ENCODE data around the gene EYA2. TPM values are rescaled to one million over a fixed set of nuclear protein-coding genes. Genes with fewer than 3 reads are reported as not detected.
A peak's percentile ranks its signal among the peaks of the same experiment; 100 is the strongest.

EYA2 gene
- polyA plus RNA-seq, 1 donor (not counting 4 experiments of a cell fraction or from before 2014, with no cell fraction given), result not detected

DNA sequence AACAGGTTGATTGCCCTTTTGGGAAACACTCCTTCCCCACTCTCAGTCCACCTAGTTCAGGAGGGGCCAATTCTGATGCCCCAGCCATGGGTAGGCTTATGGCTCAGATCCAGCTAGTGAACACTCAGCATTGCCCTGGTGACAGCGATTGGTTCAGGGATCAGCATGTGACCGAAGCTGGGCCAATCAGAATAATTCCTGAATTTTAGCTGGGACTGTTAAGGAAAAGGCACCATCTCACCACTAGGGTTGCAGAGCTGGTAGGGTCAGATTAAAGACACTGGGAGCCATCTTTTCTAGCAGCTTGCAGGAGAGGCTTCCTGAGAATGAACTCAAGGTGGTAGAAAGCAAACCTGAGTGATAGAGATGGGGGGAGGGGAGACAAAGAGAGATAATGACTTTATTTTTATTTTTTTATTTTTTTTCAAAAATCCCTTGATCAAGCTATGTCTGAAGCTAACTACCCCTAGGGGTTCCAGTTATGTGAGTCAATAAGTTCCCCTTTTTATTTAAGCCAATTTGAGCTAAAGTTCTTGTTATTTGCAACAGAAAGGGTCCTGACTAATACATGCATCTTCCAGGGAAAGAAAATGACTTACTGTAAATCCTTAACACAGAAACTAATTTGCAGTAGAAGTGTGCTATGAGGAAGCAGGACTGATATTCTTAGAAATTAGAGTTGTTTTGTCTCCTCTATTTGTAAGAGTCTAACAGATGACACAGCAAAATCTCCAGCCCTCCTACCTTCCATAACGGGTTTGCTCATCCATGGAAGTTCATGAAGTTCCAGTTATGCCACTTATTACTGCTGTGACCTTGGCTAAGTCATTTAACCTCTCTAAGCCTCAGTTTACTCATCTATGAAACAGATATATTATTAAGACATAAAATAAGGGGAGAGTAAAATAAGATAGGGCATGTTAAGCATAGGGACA, 44.7 kb downstream of the EYA2 start:
- dilution Hi-C loops (cut with MboI; ENCODE audit: extremely low pct_ligation_motif_present, low sequenced_read_pairs), result no loop called here
- Histone ChIP-seq H3K9ac (ENCODE audit: control insufficient read depth, extremely low read depth, insufficient read depth, low read length) (no peak overlapping the region), H3K9me1 (ENCODE audit: control insufficient read depth, extremely low read depth, insufficient read depth, low read length) (no peaks in the 10 kb centered on the region), H2AFZ (ENCODE audit: control insufficient read depth, low read length) (no peak overlapping the region), H3K79me2 (ENCODE audit: control insufficient read depth, insufficient read depth, low read length) (no peaks in the 10 kb centered on the region), H3K9me3 (ENCODE audit: control insufficient read depth, low read depth, low read length) (no peaks in the 10 kb centered on the region), H3K4me2 (ENCODE audit: control insufficient read depth, extremely low read depth, insufficient read depth, low read depth, low read length) (no peak overlapping the region), H3K4me3 (ENCODE audit: control insufficient read depth in 2 of 3, extremely low read depth in 1 of 3, insufficient read depth in 2 of 3, low read depth in 1 of 3, low read length in 3 of 3) (no peak overlapping the region), H3K36me3 (ENCODE audit: control insufficient read depth in 2 of 2, extremely low read depth in 1 of 2, insufficient read depth in 2 of 2, low read length in 2 of 2) (no peaks in the 10 kb centered on the region), H4K20me1 (ENCODE audit: control insufficient read depth, extremely low read depth, insufficient read depth, low read length) (no peaks in the 10 kb centered on the region), H3K27ac (ENCODE audit: control insufficient read depth, insufficient read depth, low read length) (no peak overlapping the region), H3K4me1 (ENCODE audit: control insufficient read depth, extremely low read depth, insufficient read depth, low read length) (no peaks in the 10 kb centered on the region), H3K27me3 (ENCODE audit: control insufficient read depth, extremely low read depth, insufficient read depth, low read length) (no peaks in the 10 kb centered on the region)
- TF ChIP-seq EZH2 (IDR thresholded peaks at IDR 0.05; ENCODE audit: low read length), result no peak
- TF ChIP-seq, protein P1, sequence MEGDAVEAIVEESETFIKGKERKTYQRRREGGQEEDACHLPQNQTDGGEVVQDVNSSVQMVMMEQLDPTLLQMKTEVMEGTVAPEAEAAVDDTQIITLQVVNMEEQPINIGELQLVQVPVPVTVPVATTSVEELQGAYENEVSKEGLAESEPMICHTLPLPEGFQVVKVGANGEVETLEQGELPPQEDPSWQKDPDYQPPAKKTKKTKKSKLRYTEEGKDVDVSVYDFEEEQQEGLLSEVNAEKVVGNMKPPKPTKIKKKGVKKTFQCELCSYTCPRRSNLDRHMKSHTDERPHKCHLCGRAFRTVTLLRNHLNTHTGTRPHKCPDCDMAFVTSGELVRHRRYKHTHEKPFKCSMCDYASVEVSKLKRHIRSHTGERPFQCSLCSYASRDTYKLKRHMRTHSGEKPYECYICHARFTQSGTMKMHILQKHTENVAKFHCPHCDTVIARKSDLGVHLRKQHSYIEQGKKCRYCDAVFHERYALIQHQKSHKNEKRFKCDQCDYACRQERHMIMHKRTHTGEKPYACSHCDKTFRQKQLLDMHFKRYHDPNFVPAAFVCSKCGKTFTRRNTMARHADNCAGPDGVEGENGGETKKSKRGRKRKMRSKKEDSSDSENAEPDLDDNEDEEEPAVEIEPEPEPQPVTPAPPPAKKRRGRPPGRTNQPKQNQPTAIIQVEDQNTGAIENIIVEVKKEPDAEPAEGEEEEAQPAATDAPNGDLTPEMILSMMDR (optimal IDR thresholded peaks at IDR 0.05 in 1 of 3, IDR thresholded peaks at IDR 0.05 in 1 of 3, conservative IDR thresholded peaks at IDR 0.05 in 1 of 3; ENCODE audit: extremely low read depth in 1 of 3, insufficient read depth in 2 of 3, low read length in 3 of 3), result peak in 1 of 3 experiments; percentile 33
- DNase-seq (ENCODE audit: low read depth, low spot score) (no peak), FAIRE-seq (no peak)

DNA sequence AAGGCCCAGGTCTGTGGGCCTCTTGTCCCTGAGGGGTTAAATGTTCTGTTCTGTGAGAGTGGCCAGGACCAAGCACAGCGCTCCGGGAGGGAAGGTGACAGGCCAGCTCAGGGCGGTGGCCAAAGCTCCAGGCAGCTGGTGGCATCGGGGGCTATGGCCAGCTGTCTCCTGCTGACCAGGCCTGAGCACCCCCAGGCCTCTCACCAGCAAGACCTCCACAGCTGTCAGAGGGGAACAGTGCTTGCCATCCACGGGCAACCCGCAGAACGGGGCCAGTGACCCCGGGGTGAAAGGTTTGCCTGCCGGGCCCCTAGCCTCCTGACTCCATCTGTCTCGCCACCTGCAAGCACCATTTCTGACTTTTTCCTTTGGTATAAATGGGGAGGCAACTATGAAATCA, 46.0 kb downstream of the EYA2 start:
- H3K79me2 ChIP-seq (ENCODE audit: control insufficient read depth, insufficient read depth, low read length), result no peaks in the 10 kb centered on the region
- H3K9ac ChIP-seq (ENCODE audit: control insufficient read depth, extremely low read depth, insufficient read depth, low read length), result no peak overlapping the region
- H3K9me3 ChIP-seq (ENCODE audit: control insufficient read depth, low read depth, low read length), result no peaks in the 10 kb centered on the region
- no peak overlapping the region for H3K27ac ChIP-seq (ENCODE audit: control insufficient read depth, insufficient read depth, low read length)
- no peak overlapping the region for H2AFZ ChIP-seq (ENCODE audit: control insufficient read depth, low read length)
- no peaks in the 10 kb centered on the region for H3K4me1 ChIP-seq (ENCODE audit: control insufficient read depth, extremely low read depth, insufficient read depth, low read length)
- TF ChIP-seq, protein P1 (optimal IDR thresholded peaks at IDR 0.05 in 1 of 3, IDR thresholded peaks at IDR 0.05 in 1 of 3, conservative IDR thresholded peaks at IDR 0.05 in 1 of 3; ENCODE audit: extremely low read depth in 1 of 3, insufficient read depth in 2 of 3, low read length in 3 of 3), result no peak
- TF ChIP-seq EZH2 (IDR thresholded peaks at IDR 0.05; ENCODE audit: low read length), result no peak
- no peaks in the 10 kb centered on the region for H3K9me1 ChIP-seq (ENCODE audit: control insufficient read depth, extremely low read depth, insufficient read depth, low read length)
- no peaks in the 10 kb centered on the region for H3K36me3 ChIP-seq (ENCODE audit: control insufficient read depth in 2 of 2, extremely low read depth in 1 of 2, insufficient read depth in 2 of 2, low read length in 2 of 2)
- dilution Hi-C loops (cut with MboI; ENCODE audit: extremely low pct_ligation_motif_present, low sequenced_read_pairs), result no loop called here
- no peak overlapping the region for H3K4me2 ChIP-seq (ENCODE audit: control insufficient read depth, extremely low read depth, insufficient read depth, low read depth, low read length)
- no peaks in the 10 kb centered on the region for H4K20me1 ChIP-seq (ENCODE audit: control insufficient read depth, extremely low read depth, insufficient read depth, low read length)
- H3K4me3 ChIP-seq (ENCODE audit: control insufficient read depth in 2 of 3, extremely low read depth in 1 of 3, insufficient read depth in 2 of 3, low read depth in 1 of 3, low read length in 3 of 3), result no peak overlapping the region
- FAIRE-seq (no peak), DNase-seq (ENCODE audit: low read depth, low spot score) (no peak)
- no peaks in the 10 kb centered on the region for H3K27me3 ChIP-seq (ENCODE audit: control insufficient read depth, extremely low read depth, insufficient read depth, low read length)
